ENCODE data around the gene MRM2.

- TF ChIP-seq CTCF (IDR thresholded peaks at IDR 0.05; ENCODE audit: insufficient read depth, low read depth, low read length) (peak; percentile 37), EZH2 (IDR thresholded peaks at IDR 0.05; ENCODE audit: insufficient read depth, low read length) (no peak)
Measured at GRCh38 chr7:2247141-2247995, 5.4 kb upstream of the MRM2 start.
